Measurements from ENCODE around the gene RGS2. TPM values are rescaled to one million over a fixed set of nuclear protein-coding genes. Genes with fewer than 3 reads are reported as not detected.

The RGS2 gene
- total and polyA plus RNA-seq, 9 of the 15 experiments (the other 6 are each of a cell fraction or from before 2014, with no cell fraction given) = 2.5 to 5.4 (median 3.8) TPM

DNA sequence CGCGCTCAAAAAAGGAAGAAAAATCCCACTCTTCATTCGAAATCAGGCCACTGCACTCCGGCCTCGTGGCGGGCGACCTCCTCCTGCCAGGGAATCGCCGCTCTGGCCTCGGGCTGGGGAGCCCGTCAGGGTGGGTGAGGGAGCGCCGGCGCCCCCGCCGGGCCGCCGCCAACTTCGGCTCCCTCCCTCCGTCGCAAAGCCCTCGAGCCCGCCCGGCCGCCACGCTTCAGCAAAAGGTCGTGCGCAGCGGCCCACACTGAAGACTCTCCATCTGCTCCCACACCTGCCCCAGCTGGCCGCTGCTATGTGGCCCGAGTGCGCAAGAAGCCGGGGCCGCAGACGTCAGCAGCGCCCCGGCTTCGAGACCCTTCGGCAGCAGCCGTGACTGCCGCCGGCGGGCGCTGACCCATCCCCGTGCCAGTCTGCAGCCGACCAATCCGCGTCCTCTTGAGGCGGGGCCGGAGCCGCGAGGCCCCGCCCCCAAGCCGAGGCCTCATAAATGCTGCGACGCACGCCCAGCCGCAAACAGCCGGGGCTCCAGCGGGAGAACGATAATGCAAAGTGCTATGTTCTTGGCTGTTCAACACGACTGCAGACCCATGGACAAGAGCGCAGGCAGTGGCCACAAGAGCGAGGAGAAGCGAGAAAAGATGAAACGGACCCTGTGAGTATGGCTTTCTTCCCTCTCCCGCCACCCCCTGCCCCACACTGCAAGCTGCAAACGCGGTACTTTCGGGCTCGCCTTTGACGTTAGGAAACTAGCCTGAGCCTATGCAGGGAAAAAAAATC, at the start of gene RGS2 (continued):
- no peak for TF ChIP-seq ZBTB34 (CRISPR knock-in tag; IDR thresholded peaks at IDR 0.05)
- no peak for TF ChIP-seq ERF (CRISPR knock-in tag; IDR thresholded peaks at IDR 0.05)
- no peak for TF ChIP-seq FOS (IDR thresholded peaks at IDR 0.05; ENCODE audit: extremely low read depth, insufficient read length)
- TF ChIP-seq BACH1 (tag; IDR thresholded peaks at IDR 0.05) = no peak
- peak; percentile 26; the same call in 1 of the 2 replicates for TF ChIP-seq SMARCC2 (IDR thresholded peaks at IDR 0.05; ENCODE audit: low read depth)
- TF ChIP-seq PTTG1 (tag; IDR thresholded peaks at IDR 0.05; ENCODE audit: low read depth) = no peak
- TF ChIP-seq ZNF589 (CRISPR knock-in tag; IDR thresholded peaks at IDR 0.05; ENCODE audit: low read depth) = no peak
- TF ChIP-seq PHTF2 (CRISPR knock-in tag; IDR thresholded peaks at IDR 0.05) = no peak
- no peak for TF ChIP-seq ZNF75A (CRISPR knock-in tag; IDR thresholded peaks at IDR 0.05)
- TF ChIP-seq LEF1 (IDR thresholded peaks at IDR 0.05) = no peak
- TF ChIP-seq ZKSCAN3 (CRISPR knock-in tag; IDR thresholded peaks at IDR 0.05) = no peak
- peak; percentile 79 for TF ChIP-seq U2AF1 (optimal IDR thresholded peaks at IDR 0.05; ENCODE audit: low read depth, low read length)
- TF ChIP-seq DDX20 (tag; IDR thresholded peaks at IDR 0.05; ENCODE audit: low read depth) = no peak
- TF ChIP-seq ZNF146 (CRISPR knock-in tag; IDR thresholded peaks at IDR 0.05; ENCODE audit: unreplicated experiment) = no peak
- TF ChIP-seq, protein P1, sequence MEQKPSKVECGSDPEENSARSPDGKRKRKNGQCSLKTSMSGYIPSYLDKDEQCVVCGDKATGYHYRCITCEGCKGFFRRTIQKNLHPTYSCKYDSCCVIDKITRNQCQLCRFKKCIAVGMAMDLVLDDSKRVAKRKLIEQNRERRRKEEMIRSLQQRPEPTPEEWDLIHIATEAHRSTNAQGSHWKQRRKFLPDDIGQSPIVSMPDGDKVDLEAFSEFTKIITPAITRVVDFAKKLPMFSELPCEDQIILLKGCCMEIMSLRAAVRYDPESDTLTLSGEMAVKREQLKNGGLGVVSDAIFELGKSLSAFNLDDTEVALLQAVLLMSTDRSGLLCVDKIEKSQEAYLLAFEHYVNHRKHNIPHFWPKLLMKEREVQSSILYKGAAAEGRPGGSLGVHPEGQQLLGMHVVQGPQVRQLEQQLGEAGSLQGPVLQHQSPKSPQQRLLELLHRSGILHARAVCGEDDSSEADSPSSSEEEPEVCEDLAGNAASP (IDR thresholded peaks at IDR 0.05) = no peak
- TF ChIP-seq ID3 (CRISPR knock-in tag; IDR thresholded peaks at IDR 0.05) = no peak
- no peak for TF ChIP-seq ID3 (tag; IDR thresholded peaks at IDR 0.05)
- no peak for TF ChIP-seq TAF15 (IDR thresholded peaks at IDR 0.05; ENCODE audit: low read depth, low read length)
- no peak for TF ChIP-seq MXI1 (IDR thresholded peaks at IDR 0.05; ENCODE audit: low read depth, low read length)
- TF ChIP-seq SMC3 (conservative IDR thresholded peaks at IDR 0.05; ENCODE audit: insufficient read depth, low read depth, low read length) = no peak
- TF ChIP-seq NFIX (CRISPR knock-in tag; IDR thresholded peaks at IDR 0.05; ENCODE audit: low read depth) = no peak
- 0 out of 2 replicates have a peak, but pooled peaks have one; percentile 18 for TF ChIP-seq EGR1 (conservative IDR thresholded peaks at IDR 0.05)
- no peak for TF ChIP-seq HOXB6 (CRISPR knock-in tag; IDR thresholded peaks at IDR 0.05; ENCODE audit: borderline replicate concordance)
- 0 out of 2 replicates have a peak, but pooled peaks have one; percentile 59 for TF ChIP-seq ZBTB49 (CRISPR knock-in tag; IDR thresholded peaks at IDR 0.05; ENCODE audit: borderline replicate concordance)
- no peak for TF ChIP-seq POLR3G (IDR thresholded peaks at IDR 0.05; ENCODE audit: extremely low read depth, insufficient read length, insufficient replicate concordance)
